ENCODE data around the gene HSPA9. TPM values are rescaled to one million over a fixed set of nuclear protein-coding genes. Genes with fewer than 3 reads are reported as not detected.

The HSPA9 gene
- total and polyA plus RNA-seq, 2 of the 13 experiments (the other 11 are each of a cell fraction or from before 2014, with no cell fraction given): 165 to 478 TPM

- TF ChIP-seq SOX5 (CRISPR knock-in tag; IDR thresholded peaks at IDR 0.05; ENCODE audit: borderline replicate concordance) (peak; percentile 64; the same call in 1 of the 2 replicates), ZBTB8A (CRISPR knock-in tag; IDR thresholded peaks at IDR 0.05; ENCODE audit: borderline replicate concordance, low read depth) (no peak), HMGXB4 (CRISPR knock-in tag; IDR thresholded peaks at IDR 0.05; ENCODE audit: borderline replicate concordance in 1 of 2, low read depth in 1 of 2) (peak; percentile 59 to 94), HIC2 (CRISPR knock-in tag; IDR thresholded peaks at IDR 0.05; ENCODE audit: low read depth) (no peak), ZHX2 (IDR thresholded peaks at IDR 0.05; ENCODE audit: low read depth) (peak; percentile 97), ZHX2 (CRISPR knock-in tag; IDR thresholded peaks at IDR 0.05; ENCODE audit: borderline replicate concordance) (no peak), ATF2 (CRISPR knock-in tag; IDR thresholded peaks at IDR 0.05) (peak; percentile 90), MED13 (CRISPR knock-in tag; IDR thresholded peaks at IDR 0.05) (no peak), SCMH1 (CRISPR knock-in tag; IDR thresholded peaks at IDR 0.05; ENCODE audit: borderline replicate concordance) (no peak), ZNF468 (CRISPR knock-in tag; IDR thresholded peaks at IDR 0.05) (no peak), ZNF343 (CRISPR knock-in tag; IDR thresholded peaks at IDR 0.05) (peak; percentile 78; the same call in 1 of the 2 replicates), HCFC1 (IDR thresholded peaks at IDR 0.05; ENCODE audit: low read depth, low read length) (peak; percentile 34; the same call in 1 of the 2 replicates), ZNF292 (CRISPR knock-in tag; IDR thresholded peaks at IDR 0.05; ENCODE audit: borderline replicate concordance, low read depth) (no peak), ZNF12 (CRISPR knock-in tag; IDR thresholded peaks at IDR 0.05) (0 out of 2 replicates have a peak, but pooled peaks have one; percentile 52), JARID2 (CRISPR knock-in tag; IDR thresholded peaks at IDR 0.05; ENCODE audit: insufficient replicate concordance) (no peak), ATF4 (CRISPR knock-in tag; IDR thresholded peaks at IDR 0.05) (peak in 1 of 2 experiments; percentile 94; a peak in 2 of 4 replicates)
Measured at GRCh38 chr5:138542956-138543729, 32.1 kb downstream of the HSPA9 start, which contains the start of gene ETF1 (continued).
